ENCODE measurements around the gene PPP2R5A.
"Not testable (repeated sequence)": the region's sequence is repeated elsewhere in the genome, so short reads cannot be mapped to it uniquely, and the experiment has no call there.

The PPP2R5A gene

DNA sequence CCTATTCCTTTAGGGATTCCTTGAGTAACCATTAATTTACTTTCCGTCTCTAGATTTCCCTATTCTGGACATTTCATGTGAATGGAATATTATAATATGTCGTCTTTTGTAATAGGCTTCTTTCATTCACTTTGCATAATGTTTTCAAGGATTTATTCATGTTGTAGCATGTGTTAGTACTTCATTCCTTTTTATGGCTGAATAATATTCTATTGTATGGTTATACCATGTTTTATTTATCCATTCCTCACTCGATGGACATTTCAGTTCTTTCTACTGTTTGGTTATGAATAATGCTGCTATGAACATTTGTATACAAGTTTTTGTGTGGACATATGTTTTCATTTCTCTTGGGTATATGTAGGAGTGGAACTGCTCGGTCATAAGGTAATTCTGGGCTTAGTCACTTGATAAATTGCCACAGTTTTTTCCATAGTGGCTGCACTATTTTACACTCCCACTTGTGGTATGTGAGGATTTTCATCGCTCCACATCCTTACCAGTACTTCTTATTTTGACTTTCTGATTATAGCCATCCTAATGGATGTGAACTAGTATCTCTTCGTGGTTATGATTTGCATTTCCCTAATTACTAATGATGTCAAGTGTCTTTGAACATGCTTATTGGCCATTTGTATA lies 17.7 kb downstream of the PPP2R5A start:
- no peak overlapping the region for H3K27ac ChIP-seq
- TF ChIP-seq, protein P1, sequence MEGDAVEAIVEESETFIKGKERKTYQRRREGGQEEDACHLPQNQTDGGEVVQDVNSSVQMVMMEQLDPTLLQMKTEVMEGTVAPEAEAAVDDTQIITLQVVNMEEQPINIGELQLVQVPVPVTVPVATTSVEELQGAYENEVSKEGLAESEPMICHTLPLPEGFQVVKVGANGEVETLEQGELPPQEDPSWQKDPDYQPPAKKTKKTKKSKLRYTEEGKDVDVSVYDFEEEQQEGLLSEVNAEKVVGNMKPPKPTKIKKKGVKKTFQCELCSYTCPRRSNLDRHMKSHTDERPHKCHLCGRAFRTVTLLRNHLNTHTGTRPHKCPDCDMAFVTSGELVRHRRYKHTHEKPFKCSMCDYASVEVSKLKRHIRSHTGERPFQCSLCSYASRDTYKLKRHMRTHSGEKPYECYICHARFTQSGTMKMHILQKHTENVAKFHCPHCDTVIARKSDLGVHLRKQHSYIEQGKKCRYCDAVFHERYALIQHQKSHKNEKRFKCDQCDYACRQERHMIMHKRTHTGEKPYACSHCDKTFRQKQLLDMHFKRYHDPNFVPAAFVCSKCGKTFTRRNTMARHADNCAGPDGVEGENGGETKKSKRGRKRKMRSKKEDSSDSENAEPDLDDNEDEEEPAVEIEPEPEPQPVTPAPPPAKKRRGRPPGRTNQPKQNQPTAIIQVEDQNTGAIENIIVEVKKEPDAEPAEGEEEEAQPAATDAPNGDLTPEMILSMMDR (conservative IDR thresholded peaks at IDR 0.05): no peak

DNA sequence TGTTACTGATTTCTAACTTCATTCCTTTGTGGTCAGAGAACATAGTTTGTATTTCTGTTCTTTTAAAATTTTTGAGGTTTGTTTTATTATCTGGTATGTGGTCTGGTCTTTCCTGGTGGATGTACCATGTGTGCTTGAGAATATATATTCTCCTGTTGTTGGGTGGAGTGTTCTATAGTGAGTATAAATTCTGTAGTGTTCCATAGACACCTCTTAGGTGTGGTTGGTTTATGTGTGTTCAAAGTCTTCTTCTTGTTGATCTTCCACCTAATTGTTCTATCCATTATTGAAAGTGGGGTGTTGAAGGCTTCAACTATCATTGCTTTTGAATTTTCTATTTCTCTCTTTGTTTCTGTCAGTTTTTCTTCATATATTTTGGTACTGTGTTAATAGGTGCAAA lies 20.1 kb downstream of the PPP2R5A start:
- TF ChIP-seq, protein P1 (conservative IDR thresholded peaks at IDR 0.05): no peak
- H3K27ac ChIP-seq: no peak overlapping the region

DNA sequence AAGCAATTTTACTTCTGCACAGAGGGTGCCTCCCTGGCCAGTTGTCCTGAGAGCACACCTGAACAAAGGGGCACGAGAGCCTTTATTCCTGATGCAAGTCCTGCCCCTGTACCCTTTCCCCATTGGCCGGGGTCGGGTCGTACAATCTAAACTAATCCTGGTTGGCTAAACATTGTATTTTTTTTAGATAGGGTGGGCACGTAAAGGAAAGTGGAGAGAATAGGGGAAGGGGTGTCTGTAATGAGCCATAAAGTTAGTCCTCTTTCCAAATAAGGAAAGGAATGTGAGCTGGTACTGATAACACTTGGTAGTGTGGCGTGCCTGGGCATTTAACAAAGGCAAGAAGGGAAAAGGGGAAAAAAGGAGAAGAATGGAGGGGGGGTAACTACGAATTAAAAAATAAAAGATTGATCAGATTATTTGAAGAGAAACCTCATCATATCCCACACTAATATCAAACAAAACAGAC lies 20.8 kb downstream of the PPP2R5A start:
- H3K27ac ChIP-seq: not testable (repeated sequence)

DNA sequence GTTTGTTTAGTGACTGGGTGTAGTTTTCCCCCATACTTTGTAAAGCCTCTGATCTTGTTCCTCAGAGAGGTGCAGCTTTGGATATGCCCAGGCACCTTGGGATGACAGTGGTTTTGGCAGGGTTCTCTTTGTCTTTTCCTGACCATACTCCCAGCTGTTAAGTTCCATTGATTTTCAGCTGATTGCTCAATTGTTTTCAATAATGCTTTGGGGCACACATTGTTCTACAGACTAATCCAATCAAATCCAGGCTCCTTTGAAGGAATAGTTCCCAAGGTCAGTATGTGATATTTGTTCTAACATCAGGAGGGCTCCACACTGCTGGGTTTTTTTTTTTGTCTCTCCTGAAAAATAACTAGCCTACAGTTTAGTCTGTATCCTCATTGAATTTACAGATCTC lies 24.8 kb downstream of the PPP2R5A start:
- H3K27ac ChIP-seq: no peak overlapping the region
- TF ChIP-seq, protein P1 (conservative IDR thresholded peaks at IDR 0.05): no peak

DNA sequence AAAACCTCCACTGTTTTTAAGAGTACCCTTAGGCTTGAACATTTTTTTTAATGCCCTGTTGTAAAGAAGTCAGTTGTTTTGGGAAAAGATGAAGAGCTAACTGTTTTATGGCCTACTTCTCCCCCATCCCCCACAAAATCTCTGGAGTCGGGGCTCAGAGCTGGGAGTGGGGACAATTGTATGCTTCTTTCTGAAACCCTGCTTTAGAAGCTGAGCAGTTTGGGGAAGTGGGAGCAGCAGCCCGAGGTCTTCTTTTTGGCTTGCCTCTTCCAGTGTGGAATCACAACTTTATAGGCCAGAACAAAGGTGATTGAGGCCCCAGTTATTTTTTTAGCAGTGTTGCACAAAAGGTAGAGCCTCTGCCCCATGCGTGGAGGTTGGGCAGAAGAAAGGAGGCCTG lies 25.2 kb downstream of the PPP2R5A start:
- H3K27ac ChIP-seq: no peak overlapping the region
- TF ChIP-seq, protein P1 (conservative IDR thresholded peaks at IDR 0.05): no peak

DNA sequence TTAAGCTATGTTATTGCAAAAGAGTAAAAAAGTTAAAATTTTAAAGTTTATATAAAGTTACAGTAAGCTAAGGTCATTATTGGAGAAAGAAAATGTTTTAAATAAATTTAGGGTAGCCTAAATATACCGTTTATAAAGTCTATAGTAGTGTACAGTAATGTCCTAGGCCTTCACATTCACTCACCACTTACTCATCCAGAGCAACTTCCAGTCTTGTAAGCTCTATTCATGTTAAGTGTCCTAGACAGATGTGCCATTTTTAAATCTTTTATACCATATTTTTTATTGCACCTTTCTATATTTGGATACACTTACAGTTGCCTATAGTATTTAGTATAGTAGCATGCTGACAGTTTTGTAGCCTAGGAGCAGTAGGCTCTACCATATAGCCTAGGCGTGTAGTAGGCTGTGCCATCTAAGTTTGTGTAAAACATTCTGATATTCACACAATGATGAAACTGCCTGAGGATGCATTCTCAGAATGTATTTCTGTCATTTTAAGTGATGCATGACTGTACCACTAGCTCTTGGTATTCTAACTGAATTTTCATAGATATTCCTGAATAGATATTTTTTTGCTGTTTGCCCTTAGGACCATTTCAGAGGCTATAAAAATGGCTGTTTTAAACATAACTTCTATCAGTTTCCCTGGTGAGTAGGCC lies 26.8 kb downstream of the PPP2R5A start:
- TF ChIP-seq, protein P1 (conservative IDR thresholded peaks at IDR 0.05): no peak
- no peak overlapping the region for H3K27ac ChIP-seq

DNA sequence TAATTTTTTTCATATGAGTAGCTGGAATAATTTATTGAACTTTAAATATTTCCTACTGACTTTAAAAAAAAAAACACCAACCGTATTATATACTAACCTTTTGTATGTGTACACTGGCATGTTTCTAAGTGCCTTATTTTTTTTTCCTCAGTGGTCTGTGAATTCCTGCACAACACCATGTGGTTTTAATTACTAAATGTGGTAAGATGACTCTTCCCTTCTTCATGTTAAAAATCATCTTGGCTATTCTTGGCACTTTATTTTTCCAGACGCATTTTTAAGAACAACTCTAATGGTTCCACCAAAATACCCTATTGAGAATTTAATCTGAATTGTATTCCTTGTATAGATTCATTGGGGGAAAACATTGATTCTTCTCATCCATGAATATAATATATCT lies 28.4 kb downstream of the PPP2R5A start:
- TF ChIP-seq, protein P1 (conservative IDR thresholded peaks at IDR 0.05): no peak

DNA sequence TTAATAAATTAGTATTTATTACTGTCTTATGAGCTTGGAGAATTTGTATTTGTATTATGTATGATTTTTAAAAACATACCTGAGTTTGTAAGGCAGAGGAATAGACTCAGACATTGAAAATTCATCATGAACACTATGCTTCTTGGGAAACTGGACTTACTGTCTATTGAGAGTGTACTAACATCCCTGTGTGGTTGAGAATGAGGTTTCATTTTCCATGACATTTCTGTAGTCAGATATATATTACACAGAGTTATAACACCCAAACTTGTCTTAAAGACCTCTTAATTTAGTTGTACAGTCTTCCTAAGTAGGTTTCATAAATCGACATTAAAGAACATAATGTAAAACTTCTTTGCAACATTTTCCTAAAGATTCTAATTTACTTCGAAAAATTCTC lies 30.0 kb downstream of the PPP2R5A start:
- TF ChIP-seq, protein P1 (conservative IDR thresholded peaks at IDR 0.05): no peak
- H3K27ac ChIP-seq: no peak overlapping the region

More for the DNA sequence above, 28.4 kb downstream of the PPP2R5A start:
- no peak overlapping the region for H3K27ac ChIP-seq

Data from VCaP (cell line).